Mesenchymal stem cell (in vitro differentiated cells and primary cell): ENCODE results near the gene WNT8B.
A peak's percentile ranks its signal among the peaks of the same experiment; 100 is the strongest.

Experiments used
- DNase-seq: peaks from one replicate; pipeline ENCODE4 v3.0.0-alpha.2; 2013
- H2AFZ ChIP-seq: one replicate; pipeline ENCODE4 v1.6.1; 2013; ENCODE audit warnings: low read depth, mild to moderate bottlenecking, control low read depth, inconsistent platforms, low read length, moderate library complexity
- H2AK5ac ChIP-seq: 2 replicates; pipeline ENCODE4 v1.6.1; 2013; ENCODE audit warnings: low read length, moderate library complexity, mild to moderate bottlenecking, inconsistent platforms; ENCODE audit not compliant: severe bottlenecking
- H2BK120ac ChIP-seq: one replicate; pipeline ENCODE4 v1.6.1; 2013; ENCODE audit warnings: low read depth, mild to moderate bottlenecking, inconsistent platforms, low read length, moderate library complexity
- H2BK12ac ChIP-seq, 2 experiments: one replicate each; pipeline ENCODE4 v1.6.1; 2013; ENCODE audit warnings: inconsistent platforms in 2 of 2, low read length in 2 of 2, mild to moderate bottlenecking in 2 of 2, moderate library complexity in 2 of 2, control low read depth in 1 of 2
- H2BK15ac ChIP-seq: one replicate; pipeline ENCODE4 v1.6.1; 2013; ENCODE audit warnings: mild to moderate bottlenecking, low read depth, inconsistent platforms; ENCODE audit not compliant: poor library complexity, severe bottlenecking
- H2BK5ac ChIP-seq: 2 replicates; pipeline ENCODE4 v1.6.1; 2013; ENCODE audit warnings: low read depth, mild to moderate bottlenecking, low read length, control low read depth, inconsistent platforms; ENCODE audit not compliant: poor library complexity, severe bottlenecking
- H3K14ac ChIP-seq, 2 experiments: one replicate each; pipeline ENCODE4 v1.6.1; 2013; ENCODE audit warnings: inconsistent platforms in 2 of 2, low read length in 2 of 2, control low read depth in 1 of 2, mild to moderate bottlenecking in 1 of 2, moderate library complexity in 1 of 2
- H3K18ac ChIP-seq, 2 experiments: one replicate each; pipeline ENCODE4 v1.6.1; 2013; ENCODE audit warnings: inconsistent platforms in 2 of 2, low read length in 2 of 2, control low read depth in 1 of 2, low read depth in 1 of 2, mild to moderate bottlenecking in 1 of 2
- H3K23ac ChIP-seq, 2 experiments: one replicate each; pipeline ENCODE4 v1.6.1; 2013; ENCODE audit warnings: inconsistent platforms in 2 of 2, low read length in 2 of 2, mild to moderate bottlenecking in 2 of 2, moderate library complexity in 2 of 2, control low read depth in 1 of 2
- H3K27ac ChIP-seq: 2 replicates; pipeline ENCODE4 v1.5.1; 2013; ENCODE audit warnings: mild to moderate bottlenecking, moderate library complexity, low read length, control low read depth, inconsistent platforms; ENCODE audit not compliant: poor library complexity, severe bottlenecking
- H3K27me3 ChIP-seq, 2 experiments: 2 replicates each; pipeline versions ENCODE4 v1.6.1 to v1.7.0; 2013; ENCODE audit warnings: low read length in 2 of 2, mild to moderate bottlenecking in 2 of 2, moderate library complexity in 2 of 2, control low read depth in 1 of 2, inconsistent platforms in 1 of 2; ENCODE audit not compliant: control insufficient read depth in 1 of 2, insufficient read depth in 1 of 2
- H3K36me3 ChIP-seq, 2 experiments: 2 replicates each; pipeline versions ENCODE4 v1.6.1 to v1.7.0; 2013; ENCODE audit warnings: low read length in 2 of 2, control low read depth in 1 of 2, inconsistent platforms in 1 of 2, low read depth in 1 of 2, mild to moderate bottlenecking in 1 of 2; ENCODE audit not compliant: insufficient read depth in 2 of 2, control insufficient read depth in 1 of 2
- H3K4ac ChIP-seq, 2 experiments: one replicate each; pipeline ENCODE4 v1.6.1; 2013; ENCODE audit warnings: inconsistent platforms in 2 of 2, low read length in 2 of 2, mild to moderate bottlenecking in 2 of 2, moderate library complexity in 2 of 2, control low read depth in 1 of 2, low read depth in 1 of 2
- H3K4me1 ChIP-seq: 2 replicates; pipeline ENCODE4 v1.6.1; 2013; ENCODE audit warnings: low read depth, low read length, control low read depth; ENCODE audit not compliant: control insufficient read depth, insufficient read depth
- H3K4me2 ChIP-seq: 2 replicates; pipeline ENCODE4 v1.6.1; 2013; ENCODE audit warnings: low read length, mild to moderate bottlenecking, inconsistent platforms; ENCODE audit not compliant: poor library complexity, severe bottlenecking
- H3K4me3 ChIP-seq, 2 experiments: 2 replicates each; pipeline versions ENCODE4 v1.5.1 to v1.7.0; 2013; ENCODE audit warnings: low read length in 2 of 2, mild to moderate bottlenecking in 2 of 2, control low read depth in 1 of 2, low read depth in 1 of 2; ENCODE audit not compliant: insufficient read depth in 1 of 2
- H3K79me1 ChIP-seq: replicated peaks from 2 replicates; pipeline ENCODE4 v1.6.1; 2013; ENCODE audit warnings: mild to moderate bottlenecking, control low read depth, low read length, inconsistent platforms; ENCODE audit not compliant: poor library complexity, severe bottlenecking
- H3K9ac ChIP-seq: 2 replicates; pipeline ENCODE4 v1.7.0; 2013; ENCODE audit warnings: mild to moderate bottlenecking, low read length, moderate library complexity
- H3K9me3 ChIP-seq: 2 replicates; pipeline ENCODE4 v1.7.0; 2013; ENCODE audit warnings: mild to moderate bottlenecking, low read length; ENCODE audit not compliant: control insufficient read depth
- H4K8ac ChIP-seq: one replicate; pipeline ENCODE4 v1.6.1; 2013; ENCODE audit warnings: inconsistent platforms, mild to moderate bottlenecking, low read length, moderate library complexity
- H4K91ac ChIP-seq: one replicate; pipeline ENCODE4 v1.6.1; 2013; ENCODE audit warnings: mild to moderate bottlenecking, low read length, inconsistent platforms
- WGBS: methylation state at CpG from one replicate; pipeline ENCODE4 v1.1.7; 2013; ENCODE audit warnings: mixed read lengths; 5-methylcytosine and 5-hydroxymethylcytosine counted together

The WNT8B gene

GRCh38 chr10:100528123-100528886 is 65.5 kb downstream of the WNT8B start:
- Histone ChIP-seq H3K27me3 (no peaks in the 10 kb centered on the region), H2BK120ac (no peak overlapping the region), H3K23ac (no peak overlapping the region), H3K9ac (peak overlapping the region; percentile 97), H3K79me1 (peaks cover 27% of the 10 kb centered on the region), H3K4me3 (peak overlapping the region in 1 of 2 experiments; percentile 98), H3K14ac (no peak overlapping the region), H2BK5ac (no peak overlapping the region), H3K4me2 (peak overlapping the region; percentile 99), H4K91ac (no peak overlapping the region), H3K9me3 (no peaks in the 10 kb centered on the region), H3K4me1 (peaks cover 6% of the 10 kb centered on the region), H2BK15ac (no peak overlapping the region), H4K8ac (no peak overlapping the region), H2AFZ (no peak overlapping the region), H3K18ac (no peak overlapping the region), H2AK5ac (no peak overlapping the region), H3K36me3 (peaks cover 26 to 46% of the 10 kb centered on the region in 2 experiments), H3K27ac (no peak overlapping the region), H2BK12ac (no peak overlapping the region), H3K4ac (no peak overlapping the region)
- no peak for DNase-seq
- WGBS: 76% methylated on average over 4 of the region's 7 CpGs

GRCh38 chr10:100528921-100529474 is 66.2 kb downstream of the WNT8B start:
- Histone ChIP-seq H4K91ac (peak overlapping the region; percentile 90), H2AFZ (peak overlapping the region; percentile 18), H3K27me3 (no peaks in the 10 kb centered on the region), H3K9me3 (no peaks in the 10 kb centered on the region), H2BK5ac (peak overlapping the region; percentile 68), H3K14ac (peak overlapping the region; percentile 25 to 68), H3K18ac (peak overlapping the region; percentile 92 to 95), H3K36me3 (peaks cover 24 to 39% of the 10 kb centered on the region in 2 experiments), H3K4ac (peak overlapping the region; percentile 87 to 97), H2BK12ac (peak overlapping the region in 1 of 2 experiments; percentile 3), H4K8ac (peak overlapping the region; percentile 99), H3K79me1 (peaks cover 27% of the 10 kb centered on the region), H3K4me3 (peak overlapping the region; percentile 98 to 99), H3K23ac (peak overlapping the region in 1 of 2 experiments; percentile 99), H2BK15ac (peak overlapping the region; percentile 83), H3K4me1 (peaks cover 6% of the 10 kb centered on the region), H3K9ac (peak overlapping the region; percentile 97), H3K27ac (no peak overlapping the region), H3K4me2 (peak overlapping the region; percentile 99), H2BK120ac (no peak overlapping the region), H2AK5ac (peak overlapping the region; percentile 81)
- WGBS: 6% methylated on average over 17 of the region's 18 CpGs
- peak; percentile 24 for DNase-seq

DNA sequence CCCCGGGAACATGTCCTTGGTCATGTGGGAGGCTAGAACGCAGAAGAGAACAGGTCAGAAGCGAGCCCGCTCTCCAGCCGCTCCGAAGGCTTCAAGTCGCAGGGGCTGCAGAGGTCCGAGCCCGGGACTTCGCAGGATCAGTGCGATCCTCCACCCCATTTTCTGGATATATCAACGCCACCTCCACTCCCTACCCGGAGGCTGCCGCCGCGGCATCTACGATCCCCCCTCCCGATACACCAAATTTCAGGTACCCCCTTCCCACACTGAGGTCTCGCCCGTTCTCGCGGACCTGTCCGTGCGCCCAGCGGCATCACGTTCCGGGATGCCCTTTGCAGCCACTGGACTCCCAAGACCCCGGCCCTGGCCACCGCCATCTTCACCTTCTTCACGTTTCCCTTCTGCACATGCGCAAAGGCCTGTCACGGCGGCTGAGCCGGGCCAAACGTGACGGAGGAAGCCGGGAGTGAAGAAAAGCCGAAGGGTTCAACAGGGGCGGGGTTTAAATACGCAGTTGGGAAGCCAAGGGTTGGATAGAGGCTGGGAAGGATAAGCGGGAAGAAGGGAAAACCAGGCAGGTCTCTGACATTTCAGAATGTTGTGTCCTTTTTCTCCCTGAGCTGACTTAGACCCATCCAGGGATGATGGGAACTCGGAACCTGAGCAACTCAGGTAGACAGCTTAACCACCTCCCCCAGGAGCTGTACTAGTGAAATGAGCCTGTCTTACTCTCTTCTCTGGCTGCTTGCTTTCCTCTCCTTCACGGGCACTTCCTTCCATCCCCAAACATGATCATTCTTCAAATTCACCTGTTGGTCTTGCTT is 66.9 kb downstream of the WNT8B start, which contains the start of gene NDUFB8:
Gene NDUFB8 (minus strand): TSS at position 397 of the 824 bp plus-strand sequence. CDS start 20 bp downstream, at position 377.
- Histone ChIP-seq H2AK5ac (peak within 1 kb of the TSS; percentile 90), H3K23ac (peak within 1 kb of the TSS in 1 of 2 experiments; percentile 99), H3K36me3 (peaks cover 17 to 33% of the 10 kb centered on the region in 2 experiments), H3K27ac (peak within 1 kb of the TSS; percentile 58), H2BK15ac (peak within 1 kb of the TSS; percentile 83), H3K9me3 (no peaks in the 10 kb centered on the region), H2AFZ (peak within 1 kb of the TSS; percentile 96), H3K9ac (peak within 1 kb of the TSS; percentile 97), H4K91ac (peak within 1 kb of the TSS; percentile 90), H3K14ac (peak within 1 kb of the TSS; percentile 25 to 96), H2BK12ac (peak within 1 kb of the TSS in 1 of 2 experiments; percentile 79), H3K79me1 (peaks cover 22% of the 10 kb centered on the region), H3K4me2 (peak within 1 kb of the TSS; percentile 99), H3K4me3 (peak within 1 kb of the TSS; percentile 98 to 99), H3K4me1 (peaks cover 6% of the 10 kb centered on the region), H4K8ac (peak within 1 kb of the TSS; percentile 99), H3K4ac (peak within 1 kb of the TSS; percentile 87 to 97), H3K27me3 (no peaks in the 10 kb centered on the region), H2BK5ac (peak within 1 kb of the TSS; percentile 68), H2BK120ac (peak within 1 kb of the TSS; percentile 49), H3K18ac (peak within 1 kb of the TSS; percentile 92 to 95)
- WGBS: 4% methylated on average over 40 of the region's 43 CpGs
- peak; percentile 82 for DNase-seq
